GM21515 (cell line): Measurements from ENCODE around the gene HSCB.
A peak's percentile ranks its signal among the peaks of the same experiment; 100 is the strongest.
"Not testable (repeated sequence)": the region's sequence is repeated elsewhere in the genome, so short reads cannot be mapped to it uniquely, and the experiment has no call there.

Experiments used
- ATAC-seq: cut with Tn5 transposase; IDR thresholded peaks from one replicate; pipeline ENCODE4 v1.9.1; 2021; ENCODE audit not compliant: unreplicated experiment

HSCB gene

DNA sequence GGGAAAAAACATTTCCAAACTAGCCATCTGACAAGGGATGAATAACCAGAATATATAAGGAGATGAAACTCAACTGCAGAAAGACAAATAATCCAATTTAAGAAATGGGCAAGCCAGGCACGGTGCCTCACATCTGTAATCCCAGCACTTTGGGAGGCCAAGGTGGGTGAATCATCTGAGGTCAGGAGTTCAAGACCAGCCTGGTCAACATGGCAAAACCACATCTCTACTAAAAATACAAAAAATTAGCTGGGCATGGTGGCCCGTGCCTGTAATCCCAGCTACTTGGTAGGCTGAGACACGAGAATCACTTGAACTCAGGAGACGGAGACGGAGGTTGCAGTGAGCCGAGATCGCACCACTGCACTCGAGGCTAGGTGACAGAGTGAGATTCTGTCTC lies 3.0 kb upstream of the HSCB start:
- ATAC-seq: not testable (repeated sequence)

GRCh38 chr22:28741200-28741784 lies 547 bp upstream of the HSCB start:
- ATAC-seq: no peak

- no peak for ATAC-seq
These were observed 723 bp downstream of the HSCB start for GRCh38 chr22:28742562-28742962.

DNA sequence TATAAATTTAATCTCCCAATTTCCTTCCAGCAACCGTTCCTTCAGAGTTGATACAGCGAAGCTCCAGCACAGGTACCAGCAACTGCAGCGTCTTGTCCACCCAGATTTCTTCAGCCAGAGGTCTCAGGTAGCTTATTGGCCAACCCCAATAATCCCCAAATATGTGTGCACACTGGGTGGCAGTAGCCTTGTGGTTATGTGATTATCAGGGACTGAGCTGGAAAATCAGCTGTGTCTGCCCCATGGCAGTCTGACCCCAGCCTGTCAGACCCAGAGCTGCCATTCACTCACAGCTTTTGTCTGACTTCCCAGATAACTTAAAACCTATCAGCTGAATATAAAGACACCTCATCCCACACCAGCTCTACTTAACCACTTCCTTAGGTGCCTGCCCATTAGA lies 2.0 kb downstream of the HSCB start:
- no peak for ATAC-seq

DNA sequence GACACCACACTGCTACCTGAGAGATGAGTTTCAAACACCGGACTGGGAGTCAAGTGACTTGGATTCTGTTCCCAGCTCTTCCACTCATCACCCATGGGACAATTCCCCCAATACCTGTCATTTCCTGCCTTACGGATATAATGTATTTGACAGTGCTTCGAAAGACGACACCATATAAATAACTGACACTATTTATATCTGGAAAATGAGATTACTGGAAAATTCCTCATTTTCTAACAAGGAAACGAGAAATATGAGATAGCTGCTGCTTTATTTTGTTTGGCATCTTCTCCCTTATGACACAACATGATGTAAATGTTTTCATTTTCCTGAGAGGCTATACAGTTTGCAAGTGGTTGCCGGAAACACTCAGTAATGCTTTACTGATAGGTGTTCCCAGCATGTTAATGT lies 8.6 kb downstream of the HSCB start:
- ATAC-seq: no peak

GRCh38 chr22:28754512-28754911 lies 12.7 kb downstream of the HSCB start:
- not testable (repeated sequence) for ATAC-seq

GRCh38 chr22:28759861-28760560 lies 18.2 kb downstream of the HSCB start:
- ATAC-seq: no peak

GRCh38 chr22:28761449-28761755 lies 19.6 kb downstream of the HSCB start:
- no peak for ATAC-seq

GRCh38 chr22:28762000-28762399 lies 20.2 kb downstream of the HSCB start:
- ATAC-seq: not testable (repeated sequence)

DNA sequence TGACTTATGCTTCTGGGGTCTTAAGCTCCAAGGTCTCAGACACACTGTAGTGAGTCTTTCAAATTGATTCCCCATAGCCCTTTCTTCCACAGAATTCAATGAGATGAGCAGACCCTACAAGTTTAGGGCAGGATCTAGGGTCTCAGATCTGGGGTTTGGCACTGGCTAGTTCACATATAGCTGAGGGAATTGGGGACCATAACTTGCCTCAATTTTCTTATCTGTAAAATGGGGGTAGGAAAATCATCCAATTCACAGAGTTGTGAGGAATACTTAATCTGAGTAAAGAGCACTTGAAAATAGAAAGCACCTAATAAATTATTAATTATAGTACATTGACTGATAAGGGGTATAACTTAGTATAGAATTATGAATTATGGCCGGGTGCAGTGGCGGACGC lies 24.8 kb downstream of the HSCB start:
- ATAC-seq: no peak

- ATAC-seq: no peak
These were observed 27.0 kb downstream of the HSCB start for GRCh38 chr22:28768701-28769393.

GRCh38 chr22:28769394-28770085 lies 27.7 kb downstream of the HSCB start:
- no peak for ATAC-seq

DNA sequence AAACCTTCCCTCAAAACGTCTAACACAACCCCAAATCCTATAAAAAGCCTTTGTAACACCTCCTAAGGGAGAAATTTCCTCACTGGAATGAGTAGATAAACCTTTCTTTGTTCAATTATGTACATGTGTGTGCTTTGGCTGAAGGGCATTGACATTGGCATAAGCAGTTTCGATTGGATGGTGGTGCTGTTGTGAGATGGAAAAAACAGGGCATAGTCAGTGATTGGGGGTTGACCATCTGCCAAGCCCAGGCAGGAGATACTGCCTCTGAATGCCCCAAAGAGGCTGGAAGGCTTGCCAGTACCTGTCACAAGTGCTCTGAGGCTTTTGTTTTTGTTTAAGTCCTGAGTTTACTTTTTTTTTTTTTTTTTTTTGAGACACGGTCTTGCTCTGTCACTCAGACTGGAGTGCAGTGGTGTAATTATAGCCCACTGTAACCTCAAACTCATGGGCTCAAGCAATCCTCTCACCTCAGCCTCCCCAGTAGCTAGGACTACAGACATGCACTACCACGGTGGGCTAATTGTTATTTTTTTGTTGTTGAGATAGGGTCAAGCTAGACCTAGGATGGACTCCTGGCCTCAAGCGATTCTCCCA lies 29.5 kb downstream of the HSCB start:
- ATAC-seq: no peak

DNA sequence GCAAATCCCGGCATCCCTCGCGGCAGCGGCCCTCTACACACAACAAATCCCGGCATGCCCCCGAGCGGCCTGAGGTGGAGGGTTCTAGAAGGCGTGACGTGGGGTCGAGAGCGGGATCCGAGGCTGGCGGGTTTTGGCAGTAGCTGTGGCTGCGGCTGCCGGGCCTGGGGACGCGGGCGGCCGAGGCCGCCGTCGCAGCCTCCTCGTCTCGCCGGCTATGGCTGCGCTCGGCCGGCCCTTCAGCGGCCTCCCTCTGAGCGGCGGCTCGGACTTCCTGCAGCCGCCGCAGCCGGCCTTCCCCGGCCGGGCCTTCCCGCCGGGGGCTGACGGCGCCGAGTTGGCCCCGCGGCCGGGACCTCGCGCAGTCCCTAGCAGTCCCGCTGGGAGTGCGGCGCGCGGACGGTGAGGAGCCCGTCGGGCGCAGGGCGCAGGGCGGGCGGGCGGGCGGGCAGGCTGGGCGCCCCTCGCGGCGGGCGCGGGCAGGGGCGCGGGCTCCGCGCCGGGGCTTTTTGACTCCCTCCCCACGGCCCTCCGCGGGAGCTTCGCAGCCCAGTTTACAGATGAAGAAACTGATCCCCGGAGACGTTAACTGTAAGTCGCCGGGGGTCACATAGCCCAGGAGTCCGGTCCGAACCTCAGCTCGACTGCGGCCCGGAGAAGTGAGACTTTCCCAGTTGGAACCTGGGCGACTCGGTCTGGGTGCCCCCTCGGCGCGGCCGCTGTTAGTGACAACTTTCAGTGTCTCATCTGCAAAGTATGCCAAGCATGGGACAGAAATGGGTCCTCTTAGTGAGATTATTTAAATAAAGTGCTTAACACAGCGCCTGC lies 31.0 kb downstream of the HSCB start, which contains the start of gene CCDC117:
TSS of gene CCDC117 (plus strand) at position 63 of the 828 bp plus-strand sequence. CDS start at position 218, 155 bp downstream.
- ATAC-seq: peak; percentile 87

DNA sequence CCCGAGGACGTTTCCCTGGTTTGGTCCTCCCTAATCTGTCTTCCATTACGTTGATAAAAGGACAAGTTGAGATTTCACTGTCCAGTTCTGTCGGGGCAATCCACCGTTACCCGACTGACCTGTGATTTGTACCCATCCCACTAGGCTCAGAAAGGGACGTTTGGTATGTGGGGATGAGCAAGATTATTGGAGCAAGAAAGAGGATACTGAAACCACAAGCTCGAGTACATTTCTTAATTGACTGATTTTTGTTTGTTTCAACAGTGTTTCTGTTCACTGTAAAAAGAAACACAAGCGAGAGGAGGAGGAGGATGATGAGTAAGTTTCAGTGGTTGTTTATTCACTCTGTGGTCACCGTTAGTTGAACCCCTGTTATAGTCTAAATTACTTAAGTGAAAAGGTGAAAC lies 31.6 kb downstream of the HSCB start:
- no peak for ATAC-seq

DNA sequence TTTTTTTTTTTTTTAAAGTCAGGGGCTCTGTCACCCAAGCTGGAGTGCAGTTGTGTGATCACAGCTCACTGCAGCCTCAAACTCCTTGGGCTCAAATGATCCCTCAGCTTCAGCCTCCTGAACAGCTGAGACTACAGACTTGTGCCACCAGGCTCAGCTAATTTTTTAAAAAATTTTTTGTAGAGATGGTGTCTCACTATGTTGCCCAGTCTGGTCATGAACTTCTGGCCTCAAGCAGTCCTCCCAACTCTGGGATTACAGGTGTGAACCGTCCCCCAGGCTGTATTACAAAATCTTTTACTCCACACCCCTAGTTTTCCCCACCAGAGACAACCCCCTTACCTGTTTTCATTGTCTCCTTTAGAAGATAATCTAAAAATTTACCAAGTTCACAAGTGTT lies 32.5 kb downstream of the HSCB start:
- no peak for ATAC-seq

DNA sequence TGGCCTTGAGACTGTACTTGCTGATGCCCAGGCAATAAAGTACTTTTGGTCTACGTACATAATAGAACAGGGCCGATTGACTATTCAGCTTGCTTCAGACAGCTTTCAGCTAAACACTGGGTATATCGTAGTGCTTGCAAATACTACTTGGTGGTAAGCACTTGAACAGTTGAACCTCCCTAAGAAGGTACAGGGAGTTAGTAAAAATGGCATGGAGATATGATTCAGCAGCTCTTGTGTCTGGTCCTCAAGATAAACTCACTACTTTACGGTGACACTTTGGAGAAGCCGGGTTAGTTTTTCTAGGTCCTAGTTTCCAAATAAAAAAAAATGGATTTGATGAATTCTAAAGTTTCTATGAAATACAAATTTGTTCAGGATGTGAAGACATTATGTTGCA lies 38.0 kb downstream of the HSCB start:
- no peak for ATAC-seq

- ATAC-seq: no peak
These were observed 38.5 kb downstream of the HSCB start for GRCh38 chr22:28780296-28780695.

DNA sequence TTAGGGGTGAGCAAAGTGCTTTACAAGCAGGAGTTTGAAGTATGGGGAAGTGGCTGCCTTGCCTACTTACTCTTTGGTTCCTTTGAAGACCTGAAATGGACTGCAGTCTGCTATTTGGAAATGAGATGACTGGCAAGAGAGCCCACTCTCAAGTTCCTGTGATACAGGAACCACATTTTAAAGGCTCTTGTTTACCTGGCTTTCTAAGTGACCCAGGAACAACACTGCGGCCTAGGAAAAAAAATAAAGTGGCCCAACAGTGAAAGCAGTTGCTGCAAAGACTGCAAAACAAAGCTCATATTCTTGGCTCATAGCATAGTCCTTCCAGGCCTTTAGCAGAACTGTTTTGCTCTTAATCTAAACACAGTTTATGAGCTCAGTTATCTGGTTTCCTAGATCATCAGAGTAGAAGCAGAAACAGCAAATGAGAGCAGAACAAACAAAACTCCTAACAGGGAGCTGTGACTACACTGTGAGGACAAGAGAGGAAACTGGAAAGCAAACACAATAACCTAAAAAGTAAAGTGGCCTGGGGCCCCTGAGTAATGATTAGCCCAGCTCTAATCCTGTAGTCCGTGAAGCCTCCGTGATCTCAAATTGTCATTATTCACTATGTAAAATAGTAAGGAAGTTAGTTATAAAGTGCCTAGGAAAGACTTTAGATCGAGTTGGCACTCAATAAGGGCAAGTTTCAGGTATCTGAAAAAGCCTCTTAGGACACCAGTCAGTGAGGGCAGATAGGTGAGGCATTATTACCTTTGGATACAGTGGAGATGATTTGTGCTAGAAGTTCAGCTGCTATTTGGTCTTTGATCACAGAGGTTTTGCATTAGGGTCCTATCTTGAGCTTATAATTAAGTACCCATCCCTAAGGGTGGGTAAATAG lies 42.2 kb downstream of the HSCB start:
- ATAC-seq: no peak

DNA sequence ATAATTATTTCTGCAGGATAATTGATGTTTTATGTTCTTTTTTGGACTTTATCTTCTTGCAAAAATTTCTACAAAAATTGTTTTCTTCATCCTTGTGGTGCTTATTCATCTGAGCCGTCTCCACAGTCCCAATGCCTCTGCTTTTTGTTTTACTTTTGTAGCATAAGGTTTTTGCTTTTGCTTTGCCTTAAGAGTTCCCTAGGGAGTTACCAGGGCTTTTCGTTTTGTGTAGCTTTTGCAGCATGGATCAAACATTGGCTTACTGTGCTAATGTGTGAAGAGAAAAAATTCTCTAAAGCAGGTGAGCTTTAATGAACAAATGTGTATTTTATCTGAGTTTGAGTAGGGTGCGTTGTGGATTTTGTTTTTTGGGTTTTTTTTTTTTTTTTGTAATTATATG lies 46.8 kb downstream of the HSCB start:
- ATAC-seq: no peak
